ENCODE data around the gene INF2. TPM values are rescaled to one million over a fixed set of nuclear protein-coding genes. Genes with fewer than 3 reads are reported as not detected.

The INF2 gene
- polyA plus RNA-seq, 5 donors, result 35.6 to 73.2 (median 52.3) TPM

- DNase-seq, result peak; percentile 75 to 82
These were observed 79.3 kb downstream of the INF2 start for GRCh38 chr14:104768437-104769323.

GRCh38 chr14:104769324-104770071 lies 80.1 kb downstream of the INF2 start:
- DNase-seq, result no peak

GRCh38 chr14:104770072-104770579 lies 80.7 kb downstream of the INF2 start:
- DNase-seq, result no peak

- DNase-seq, result no peak
These were observed 81.4 kb downstream of the INF2 start for GRCh38 chr14:104770851-104771272.

GRCh38 chr14:104771374-104771773 lies 82.0 kb downstream of the INF2 start:
- DNase-seq, result no peak

Other genes starting within 250 kb of the INF2 start
- under 1 TPM in 1 of 5 donors, not detected in 4; 0.47 TPM for gene C14orf180, start 109.9 kb upstream of the INF2 start, polyA plus RNA-seq (ENCODE audit: insufficient read depth in 1 of 5, insufficient read length in 5 of 5, low replicate concordance in 1 of 5)
- gene TMEM179, start 84.8 kb upstream of the INF2 start, polyA plus RNA-seq (ENCODE audit: insufficient read depth in 1 of 5, insufficient read length in 5 of 5, low replicate concordance in 1 of 5), result 1 to 10 TPM; 1.1 to 1.8 (median 1.4) TPM
- gene ADSS1, start 34.6 kb downstream of the INF2 start, polyA plus RNA-seq (ENCODE audit: insufficient read depth in 1 of 5, insufficient read length in 5 of 5, low replicate concordance in 1 of 5), result 10 to 100 TPM in 4 of 5 donors, 1 to 10 TPM in 1; 8.9 to 16.3 (median 11.6) TPM
- 100 to 1,000 TPM in 1 of 5 donors, 10 to 100 TPM in 4; 49.3 to 124 (median 71.4) TPM for gene SIVA1, start 63.5 kb downstream of the INF2 start, polyA plus RNA-seq (ENCODE audit: insufficient read depth in 1 of 5, insufficient read length in 5 of 5, low replicate concordance in 1 of 5)
- 100 to 1,000 TPM; 124 to 240 (median 138) TPM for gene AKT1, start 106.1 kb downstream of the INF2 start, polyA plus RNA-seq (ENCODE audit: insufficient read depth in 1 of 5, insufficient read length in 5 of 5, low replicate concordance in 1 of 5)
- gene ZBTB42, start 111.5 kb downstream of the INF2 start, polyA plus RNA-seq (ENCODE audit: insufficient read depth in 1 of 5, insufficient read length in 5 of 5, low replicate concordance in 1 of 5), result 10 to 100 TPM in 1 of 5 donors, 1 to 10 TPM in 4; 6.1 to 11.9 (median 6.5) TPM
- gene CEP170B, start 175.7 kb downstream of the INF2 start, polyA plus RNA-seq (ENCODE audit: insufficient read depth in 1 of 5, insufficient read length in 5 of 5, low replicate concordance in 1 of 5), result 10 to 100 TPM in 3 of 5 donors, 1 to 10 TPM in 2; 8.8 to 21.5 (median 11.2) TPM
- gene PLD4, start 235.3 kb downstream of the INF2 start, polyA plus RNA-seq (ENCODE audit: insufficient read depth in 1 of 5, insufficient read length in 5 of 5, low replicate concordance in 1 of 5), result 1 to 10 TPM; 3.1 to 9.5 (median 4.1) TPM

Measured in right lung (tissue), 5 donors.